Muscle layer of colon (tissue), 2 donors: ENCODE data around the gene CALCOCO1.

Source experiments
- H3K27ac ChIP-seq: one replicate; pipeline ENCODE4 v1.7.0; 2013; ENCODE audit warnings: low read depth, mild to moderate bottlenecking, low read length, moderate library complexity
- H3K27me3 ChIP-seq, 2 donors: one replicate each; pipeline ENCODE4 v1.7.0; 2013; ENCODE audit warnings: low read length in 2 of 2, mild to moderate bottlenecking in 2 of 2; ENCODE audit not compliant: insufficient read depth in 2 of 2, control insufficient read depth in 1 of 2
- H3K36me3 ChIP-seq: one replicate; pipeline ENCODE4 v1.7.0; 2013; ENCODE audit warnings: mild to moderate bottlenecking, low read length; ENCODE audit not compliant: insufficient read depth
- H3K4me1 ChIP-seq: one replicate; pipeline ENCODE4 v1.7.0; 2013; ENCODE audit warnings: mild to moderate bottlenecking, low read length; ENCODE audit not compliant: insufficient read depth
- H3K4me3 ChIP-seq, 2 donors: one replicate each; pipeline ENCODE4 v1.7.0; 2013; ENCODE audit warnings: low read length in 2 of 2, low read depth in 1 of 2, mild to moderate bottlenecking in 1 of 2, moderate library complexity in 1 of 2
- H3K9ac ChIP-seq: one replicate; pipeline ENCODE4 v1.7.0; 2013; ENCODE audit warnings: low read length
- H3K9me3 ChIP-seq: one replicate; pipeline ENCODE4 v1.7.0; 2013; ENCODE audit warnings: mild to moderate bottlenecking, low read length
- donor health status: abdominal sarcoma.
- donor health status: Adenocarcinoma of cecum.

Gene CALCOCO1

DNA sequence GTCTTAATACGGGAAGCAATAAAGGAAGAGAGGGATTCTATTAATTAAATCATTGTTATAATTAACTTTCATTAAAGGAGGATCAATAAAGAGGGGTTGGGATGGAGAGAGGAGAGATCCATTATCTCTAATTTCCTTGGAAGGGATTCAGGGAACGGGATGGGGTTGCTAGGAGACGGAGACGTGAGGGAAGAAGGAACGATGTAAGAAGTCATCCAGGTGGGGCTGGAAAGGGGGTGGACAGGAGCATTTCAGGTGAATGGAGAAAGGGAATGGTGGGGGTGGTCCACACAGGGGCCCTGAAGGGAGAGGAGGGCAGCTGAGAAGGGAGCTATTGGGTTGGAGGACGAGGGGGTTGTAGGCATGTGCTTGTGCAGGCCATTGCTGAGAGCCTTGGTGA, 17.2 kb downstream of the CALCOCO1 start:
- H3K4me3 ChIP-seq, result no peak overlapping the region
- no peak overlapping the region for H3K9ac ChIP-seq
- H3K4me1 ChIP-seq, result no peaks in the 10 kb centered on the region
- H3K36me3 ChIP-seq, result peaks cover 38% of the 10 kb centered on the region
- no peaks in the 10 kb centered on the region for H3K9me3 ChIP-seq
- peaks cover 7 to 9% of the 10 kb centered on the region in 2 donors for H3K27me3 ChIP-seq
- no peak overlapping the region for H3K27ac ChIP-seq

- no peaks in the 10 kb centered on the region for H3K4me1 ChIP-seq
- H3K9me3 ChIP-seq, result no peaks in the 10 kb centered on the region
- no peak overlapping the region for H3K27ac ChIP-seq
- H3K36me3 ChIP-seq, result peaks cover 34% of the 10 kb centered on the region
- H3K9ac ChIP-seq, result no peak overlapping the region
- H3K4me3 ChIP-seq, result no peak overlapping the region
- H3K27me3 ChIP-seq, result peaks cover 7 to 9% of the 10 kb centered on the region in 2 donors
These were observed 17.6 kb downstream of the CALCOCO1 start for GRCh38 chr12:53709671-53710070.

GRCh38 chr12:53706080-53706479, 21.2 kb downstream of the CALCOCO1 start:
- H3K4me3 ChIP-seq, result no peak overlapping the region
- H3K27ac ChIP-seq, result no peak overlapping the region
- peaks cover 22 to 31% of the 10 kb centered on the region in 2 donors for H3K27me3 ChIP-seq
- H3K9me3 ChIP-seq, result no peaks in the 10 kb centered on the region
- no peaks in the 10 kb centered on the region for H3K4me1 ChIP-seq
- H3K9ac ChIP-seq, result no peak overlapping the region
- no peaks in the 10 kb centered on the region for H3K36me3 ChIP-seq

DNA sequence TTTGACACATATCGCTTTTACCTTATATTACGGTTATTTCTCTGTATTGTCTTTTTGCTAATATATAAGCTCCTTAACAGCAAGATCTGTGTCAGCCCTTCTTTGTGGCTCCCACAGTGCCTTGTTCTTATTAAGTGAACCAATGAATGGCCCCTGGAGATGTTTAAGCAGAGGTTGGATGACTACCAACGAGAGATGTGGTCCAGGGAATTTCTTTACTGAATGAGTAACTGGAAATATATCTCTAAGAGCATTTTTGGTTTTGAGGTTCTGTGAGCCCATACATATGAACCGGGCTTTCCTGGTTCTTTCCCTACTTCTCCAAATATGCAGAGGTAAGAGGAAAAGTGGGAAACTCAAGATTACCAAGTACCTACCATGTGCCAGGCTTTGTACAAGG, 23.5 kb downstream of the CALCOCO1 start:
- no peak overlapping the region for H3K27ac ChIP-seq

GRCh38 chr12:53701518-53702264, 25.6 kb downstream of the CALCOCO1 start:
- no peak overlapping the region for H3K4me3 ChIP-seq
- no peaks in the 10 kb centered on the region for H3K9me3 ChIP-seq
- no peaks in the 10 kb centered on the region for H3K36me3 ChIP-seq
- H3K27ac ChIP-seq, result no peak overlapping the region
- peaks cover 44 to 51% of the 10 kb centered on the region in 2 donors for H3K27me3 ChIP-seq
- H3K9ac ChIP-seq, result no peak overlapping the region
- H3K4me1 ChIP-seq, result no peaks in the 10 kb centered on the region

More for the DNA sequence above, 23.5 kb downstream of the CALCOCO1 start:
- Histone ChIP-seq H3K9me3 (no peaks in the 10 kb centered on the region), H3K4me1 (no peaks in the 10 kb centered on the region), H3K27me3 (peaks cover 33 to 38% of the 10 kb centered on the region in 2 donors), H3K4me3 (no peak overlapping the region), H3K9ac (no peak overlapping the region), H3K36me3 (no peaks in the 10 kb centered on the region)

DNA sequence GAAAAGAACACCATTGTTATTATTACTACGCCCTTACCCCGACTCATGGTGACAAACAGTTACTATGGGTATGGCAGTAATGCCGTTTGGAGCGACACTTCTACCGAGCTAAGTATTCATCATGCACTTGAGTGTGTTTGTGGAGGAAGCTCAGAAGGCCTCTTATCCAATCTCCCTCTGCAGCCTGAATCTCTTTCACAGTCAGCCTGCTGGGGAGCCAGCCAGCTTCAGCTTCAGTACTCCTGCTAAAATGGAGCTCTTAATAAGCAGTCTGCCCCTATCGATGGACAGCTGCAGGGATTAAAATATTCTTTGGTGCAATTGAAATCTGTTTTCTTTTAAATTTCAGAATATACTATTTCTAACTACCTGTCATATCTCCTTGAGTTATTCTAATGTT, 26.7 kb downstream of the CALCOCO1 start:
- Histone ChIP-seq H3K36me3 (no peaks in the 10 kb centered on the region), H3K9ac (no peak overlapping the region), H3K27me3 (peaks cover 49 to 54% of the 10 kb centered on the region in 2 donors), H3K4me3 (no peak overlapping the region), H3K27ac (no peak overlapping the region), H3K9me3 (no peaks in the 10 kb centered on the region), H3K4me1 (peaks cover 4% of the 10 kb centered on the region)

DNA sequence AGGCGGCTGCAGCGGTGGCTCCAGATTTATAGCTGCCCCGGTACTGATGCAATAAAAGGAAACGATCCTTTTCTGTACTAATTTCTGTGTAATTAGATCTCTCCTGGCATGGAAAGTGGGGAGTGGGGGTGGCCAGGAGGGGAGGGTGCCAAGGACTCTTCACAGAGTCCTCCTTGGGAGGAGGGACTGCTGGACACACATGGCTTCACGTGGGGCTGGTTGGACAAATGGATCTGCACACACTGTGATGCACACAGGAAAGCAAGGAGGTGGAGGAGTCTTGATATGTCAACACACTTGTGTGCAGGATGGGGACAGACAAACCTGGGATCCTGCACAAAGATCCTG, 27.6 kb downstream of the CALCOCO1 start:
- Histone ChIP-seq H3K4me3 (no peak overlapping the region), H3K9me3 (no peaks in the 10 kb centered on the region), H3K36me3 (no peaks in the 10 kb centered on the region), H3K4me1 (peaks cover 7% of the 10 kb centered on the region), H3K27ac (no peak overlapping the region), H3K27me3 (peaks cover 54 to 63% of the 10 kb centered on the region in 2 donors), H3K9ac (no peak overlapping the region)

DNA sequence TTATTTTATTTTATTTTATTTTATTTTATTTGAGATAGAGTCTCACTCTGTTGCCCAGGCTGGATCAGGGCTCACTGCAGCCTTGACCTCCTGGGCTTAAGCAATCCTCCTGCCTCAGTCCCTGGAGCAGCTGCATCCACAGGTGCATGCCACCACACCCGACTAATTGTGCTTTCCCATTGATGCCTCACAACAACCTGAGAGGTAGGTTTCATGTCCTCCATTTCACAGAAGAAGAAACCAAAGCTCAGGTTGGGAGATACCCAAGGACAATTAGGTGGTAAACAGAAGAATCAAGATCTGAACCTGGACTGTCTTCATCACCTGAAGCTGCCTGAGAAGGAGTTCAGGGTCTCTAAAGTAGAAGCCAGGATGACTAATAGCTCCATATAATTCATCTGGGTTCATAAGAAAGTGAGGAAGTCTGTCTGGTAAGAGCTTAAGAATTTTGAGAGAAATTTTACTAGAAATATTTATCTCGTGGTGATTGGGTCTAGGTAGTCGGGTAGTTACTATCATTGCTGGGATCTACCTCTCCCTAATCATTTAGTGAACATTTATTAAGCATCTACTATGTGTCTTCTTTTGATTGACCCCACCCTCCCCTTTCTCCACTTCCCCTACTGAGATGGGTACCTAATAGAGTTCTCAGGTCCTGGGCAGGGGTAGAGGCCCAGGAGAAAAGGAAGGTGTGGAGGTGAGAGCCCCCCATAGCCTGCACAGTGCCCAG, 28.1 kb downstream of the CALCOCO1 start:
- Histone ChIP-seq H3K9ac (no peak overlapping the region), H3K4me1 (peaks cover 7% of the 10 kb centered on the region), H3K27ac (no peak overlapping the region), H3K9me3 (no peaks in the 10 kb centered on the region), H3K27me3 (peaks cover 56 to 67% of the 10 kb centered on the region in 2 donors), H3K4me3 (no peak overlapping the region), H3K36me3 (no peaks in the 10 kb centered on the region)

- Histone ChIP-seq H3K36me3 (no peaks in the 10 kb centered on the region), H3K27ac (no peak overlapping the region), H3K9ac (no peak overlapping the region), H3K4me3 (no peak overlapping the region), H3K4me1 (peaks cover 7% of the 10 kb centered on the region), H3K9me3 (no peaks in the 10 kb centered on the region), H3K27me3 (peaks cover 41 to 57% of the 10 kb centered on the region in 2 donors)
These were observed 30.5 kb downstream of the CALCOCO1 start for GRCh38 chr12:53696655-53697331.

GRCh38 chr12:53696285-53696654, 31.0 kb downstream of the CALCOCO1 start:
- H3K27me3 ChIP-seq, result peaks cover 41 to 57% of the 10 kb centered on the region in 2 donors

More at GRCh38 chr12:53696285-53696654, 31.0 kb downstream of the CALCOCO1 start:
- no peak overlapping the region for H3K9ac ChIP-seq
- peaks cover 7% of the 10 kb centered on the region for H3K4me1 ChIP-seq
- H3K9me3 ChIP-seq, result no peaks in the 10 kb centered on the region
- no peaks in the 10 kb centered on the region for H3K36me3 ChIP-seq
- H3K4me3 ChIP-seq, result no peak overlapping the region
- H3K27ac ChIP-seq, result no peak overlapping the region
